ENCODE results near the gene SOAT1. TPM values are rescaled to one million over a fixed set of nuclear protein-coding genes. Genes with fewer than 3 reads are reported as not detected.

The SOAT1 gene
- total and polyA plus RNA-seq, 2 experiments from 2014 or later: 5.1 to 16.3 TPM

DNA sequence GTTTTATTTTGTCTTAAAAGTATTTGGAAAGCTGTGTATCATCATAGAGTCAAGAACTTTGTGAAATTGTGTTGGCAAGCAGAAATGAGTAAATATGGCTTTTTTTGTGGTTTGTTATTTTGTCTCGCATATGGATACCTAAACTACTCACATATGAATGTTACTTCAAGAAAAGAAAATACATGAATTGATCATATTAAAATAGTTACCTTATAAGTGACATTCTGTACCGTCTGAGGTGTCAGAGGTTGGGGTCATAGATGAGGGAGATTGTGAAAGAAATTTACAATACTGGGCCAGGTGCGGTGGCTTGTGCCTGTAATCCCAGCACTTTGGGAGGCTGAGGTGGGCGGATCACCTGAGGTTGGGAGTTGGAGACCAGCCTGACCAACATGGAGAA lies 40.8 kb downstream of the SOAT1 start:
- H3K4me1 ChIP-seq (ENCODE audit: low read depth): no peaks in the 10 kb centered on the region
- no peak overlapping the region for H3K27ac ChIP-seq
- DNase-seq (ENCODE audit: low read depth in 1 of 2, low spot score in 1 of 2): no peak
- TF ChIP-seq, protein P1, sequence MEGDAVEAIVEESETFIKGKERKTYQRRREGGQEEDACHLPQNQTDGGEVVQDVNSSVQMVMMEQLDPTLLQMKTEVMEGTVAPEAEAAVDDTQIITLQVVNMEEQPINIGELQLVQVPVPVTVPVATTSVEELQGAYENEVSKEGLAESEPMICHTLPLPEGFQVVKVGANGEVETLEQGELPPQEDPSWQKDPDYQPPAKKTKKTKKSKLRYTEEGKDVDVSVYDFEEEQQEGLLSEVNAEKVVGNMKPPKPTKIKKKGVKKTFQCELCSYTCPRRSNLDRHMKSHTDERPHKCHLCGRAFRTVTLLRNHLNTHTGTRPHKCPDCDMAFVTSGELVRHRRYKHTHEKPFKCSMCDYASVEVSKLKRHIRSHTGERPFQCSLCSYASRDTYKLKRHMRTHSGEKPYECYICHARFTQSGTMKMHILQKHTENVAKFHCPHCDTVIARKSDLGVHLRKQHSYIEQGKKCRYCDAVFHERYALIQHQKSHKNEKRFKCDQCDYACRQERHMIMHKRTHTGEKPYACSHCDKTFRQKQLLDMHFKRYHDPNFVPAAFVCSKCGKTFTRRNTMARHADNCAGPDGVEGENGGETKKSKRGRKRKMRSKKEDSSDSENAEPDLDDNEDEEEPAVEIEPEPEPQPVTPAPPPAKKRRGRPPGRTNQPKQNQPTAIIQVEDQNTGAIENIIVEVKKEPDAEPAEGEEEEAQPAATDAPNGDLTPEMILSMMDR (IDR thresholded peaks at IDR 0.05; ENCODE audit: low read depth, low read length): no peak
- no peak overlapping the region for H3K4me3 ChIP-seq
- H3K27me3 ChIP-seq: no peaks in the 10 kb centered on the region
- H3K36me3 ChIP-seq: no peaks in the 10 kb centered on the region
- no peaks in the 10 kb centered on the region for H3K9me3 ChIP-seq (ENCODE audit: low read depth)

DNA sequence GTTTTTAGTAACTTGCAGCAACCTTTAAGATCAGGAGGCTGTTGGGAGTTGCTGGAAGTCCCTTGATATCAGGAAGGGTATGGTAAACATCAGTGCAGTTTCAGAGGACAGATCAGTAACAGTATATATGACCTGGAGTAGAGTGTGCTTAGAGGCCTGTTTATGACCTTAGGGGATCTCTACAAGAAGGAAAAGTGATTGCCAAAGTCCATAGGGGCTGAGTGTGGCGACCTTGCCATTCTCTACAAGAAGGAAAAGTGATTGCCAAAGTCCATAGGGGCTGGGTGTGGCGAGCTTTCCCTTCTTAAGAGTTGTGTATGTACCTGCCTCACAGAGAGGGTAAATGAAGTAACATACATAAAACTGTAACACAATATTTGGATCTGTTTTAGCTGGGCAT lies 43.7 kb downstream of the SOAT1 start:
- no peak overlapping the region for H3K4me3 ChIP-seq
- H3K9me3 ChIP-seq (ENCODE audit: low read depth): no peaks in the 10 kb centered on the region
- H3K27ac ChIP-seq: no peak overlapping the region
- no peaks in the 10 kb centered on the region for H3K4me1 ChIP-seq (ENCODE audit: low read depth)
- no peak for DNase-seq (ENCODE audit: low read depth in 1 of 2, low spot score in 1 of 2)
- peaks cover 5% of the 10 kb centered on the region for H3K36me3 ChIP-seq
- no peaks in the 10 kb centered on the region for H3K27me3 ChIP-seq
- TF ChIP-seq, protein P1 (IDR thresholded peaks at IDR 0.05; ENCODE audit: low read depth, low read length): no peak

DNA sequence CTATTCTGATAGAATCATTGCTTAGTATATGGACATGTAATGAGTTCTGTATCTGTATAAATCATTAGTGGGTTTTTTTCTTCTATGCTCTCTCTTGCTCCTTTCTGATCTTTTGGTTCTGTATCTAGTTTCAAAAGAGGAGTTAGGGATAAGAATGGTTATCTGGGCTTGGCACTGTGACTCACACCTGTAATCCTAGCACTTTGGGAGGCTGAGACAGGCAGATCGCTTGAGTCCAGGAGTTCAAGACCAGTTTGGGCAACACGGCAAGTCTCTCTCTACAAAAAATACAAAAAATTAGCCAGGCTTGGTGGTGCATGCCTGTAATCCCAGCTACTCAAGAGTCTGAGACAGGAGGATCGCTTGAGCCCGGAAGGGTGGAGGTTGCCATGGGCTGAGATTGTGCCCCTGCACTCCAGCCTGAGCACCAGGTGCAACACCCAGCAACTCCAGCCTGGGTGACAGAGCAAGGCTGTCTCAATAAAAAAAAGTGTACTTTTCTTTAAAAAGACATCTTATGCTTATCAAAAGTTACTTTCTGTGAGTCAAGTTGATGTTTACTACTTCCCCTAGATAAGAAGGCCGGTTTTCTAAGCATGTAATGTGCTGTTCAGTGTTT lies 44.5 kb downstream of the SOAT1 start:
- Histone ChIP-seq H3K36me3 (peaks cover 5% of the 10 kb centered on the region), H3K27ac (no peak overlapping the region), H3K4me1 (ENCODE audit: low read depth) (no peaks in the 10 kb centered on the region), H3K27me3 (no peaks in the 10 kb centered on the region), H3K9me3 (ENCODE audit: low read depth) (no peaks in the 10 kb centered on the region), H3K4me3 (no peak overlapping the region)
- TF ChIP-seq, protein P1 (IDR thresholded peaks at IDR 0.05; ENCODE audit: low read depth, low read length): no peak
- DNase-seq (ENCODE audit: low read depth in 1 of 2, low spot score in 1 of 2): no peak

DNA sequence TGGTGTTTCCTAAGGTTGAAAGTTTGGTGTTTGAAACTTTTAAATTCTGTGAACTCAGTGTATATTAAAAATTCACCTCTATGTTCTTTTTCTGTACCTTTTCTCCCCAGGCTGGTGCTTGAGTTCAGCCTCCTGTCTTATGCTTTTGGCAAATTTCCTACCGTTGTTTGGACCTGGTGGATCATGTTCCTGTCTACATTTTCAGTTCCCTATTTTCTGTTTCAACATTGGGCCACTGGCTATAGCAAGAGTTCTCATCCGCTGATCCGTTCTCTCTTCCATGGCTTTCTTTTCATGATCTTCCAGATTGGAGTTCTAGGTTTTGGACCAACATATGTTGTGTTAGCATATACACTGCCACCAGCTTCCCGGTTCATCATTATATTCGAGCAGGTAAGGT lies 47.3 kb downstream of the SOAT1 start:
- H3K9me3 ChIP-seq (ENCODE audit: low read depth): no peaks in the 10 kb centered on the region
- DNase-seq (ENCODE audit: low read depth in 1 of 2, low spot score in 1 of 2): no peak
- H3K36me3 ChIP-seq: peaks cover 15% of the 10 kb centered on the region
- H3K27ac ChIP-seq: no peak overlapping the region
- TF ChIP-seq, protein P1 (IDR thresholded peaks at IDR 0.05; ENCODE audit: low read depth, low read length): no peak
- no peaks in the 10 kb centered on the region for H3K4me1 ChIP-seq (ENCODE audit: low read depth)
- no peaks in the 10 kb centered on the region for H3K27me3 ChIP-seq
- no peak overlapping the region for H3K4me3 ChIP-seq

DNA sequence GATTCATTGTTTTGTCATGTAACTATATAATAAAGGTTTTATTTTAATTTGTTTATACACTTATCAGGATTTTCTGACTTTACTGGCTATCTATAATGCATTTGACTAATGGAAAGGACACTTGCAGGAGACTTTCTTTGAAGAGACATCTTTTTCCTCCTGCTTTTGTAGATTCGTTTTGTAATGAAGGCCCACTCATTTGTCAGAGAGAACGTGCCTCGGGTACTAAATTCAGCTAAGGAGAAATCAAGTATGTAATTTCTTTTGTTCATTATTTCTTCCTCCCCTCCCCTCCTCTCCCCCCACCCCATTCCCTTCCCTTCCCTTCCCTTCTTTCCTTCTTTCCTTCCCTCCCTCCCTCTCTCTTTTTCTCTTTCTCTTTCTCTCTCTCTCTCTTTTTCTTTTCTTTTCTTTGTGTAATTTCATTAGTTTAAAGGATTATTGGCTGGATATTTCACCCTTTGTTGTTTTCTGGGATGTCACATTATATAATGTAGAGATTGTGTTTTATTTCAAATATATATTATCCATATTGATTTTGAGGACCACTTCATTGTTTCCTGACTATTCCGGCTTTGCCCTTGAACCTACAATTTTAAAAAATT lies 48.4 kb downstream of the SOAT1 start:
- Histone ChIP-seq H3K36me3 (peaks cover 15% of the 10 kb centered on the region), H3K27ac (no peak overlapping the region), H3K4me1 (ENCODE audit: low read depth) (no peaks in the 10 kb centered on the region), H3K27me3 (no peaks in the 10 kb centered on the region), H3K9me3 (ENCODE audit: low read depth) (no peaks in the 10 kb centered on the region), H3K4me3 (no peak overlapping the region)
- DNase-seq (ENCODE audit: low read depth in 1 of 2, low spot score in 1 of 2): no peak
- TF ChIP-seq, protein P1 (IDR thresholded peaks at IDR 0.05; ENCODE audit: low read depth, low read length): no peak

Measured in cardiac muscle cell (in vitro differentiated cells and primary cell).